Heart left ventricle (tissue), 16 donors: ENCODE data around the gene SLC26A4. TPM values are rescaled to one million over a fixed set of nuclear protein-coding genes. Genes with fewer than 3 reads are reported as not detected.

ENCODE experiments used
- ATAC-seq, 4 donors: fragments of 200-7000 bp; cut with Tn5 transposase; one replicate each; pipeline ENCODE4 v1.9.1; 2020 to 2022; ENCODE audit warnings: moderate library complexity in 4 of 4, mild to moderate bottlenecking in 3 of 4, moderate number of reproducible peaks in 1 of 4
- DNase-seq, 5 donors: peaks; one replicate each; pipeline ENCODE4 v3.0.0-alpha.2; 2020
- H3K27ac ChIP-seq, 12 donors: fragments of 200-600 bp; sonication (generic) in 4 of 12; one replicate each; pipeline versions ENCODE4 v1.5.0 to v1.8.0; 2016 to 2022; ENCODE audit warnings: mild to moderate bottlenecking in 2 of 12
- H3K27me3 ChIP-seq, 9 donors: fragments of 200-600 bp; sonication (generic) in 2 of 9; one replicate each; pipeline versions ENCODE4 v1.5.1 to v1.8.0; 2016 to 2022; ENCODE audit warnings: mild to moderate bottlenecking in 3 of 9
- H3K36me3 ChIP-seq, 9 donors: fragments of 200-600 bp; sonication (generic) in 2 of 9; one replicate each; pipeline versions ENCODE4 v1.5.0 to v1.8.0; 2018 to 2022; ENCODE audit warnings: mild to moderate bottlenecking in 2 of 9
- H3K4me1 ChIP-seq, 12 donors: fragments of 200-600 bp; sonication (generic) in 4 of 12; one replicate each; pipeline versions ENCODE4 v1.5.0 to v1.8.0; 2016 to 2022; ENCODE audit warnings: mild to moderate bottlenecking in 3 of 12
- H3K4me3 ChIP-seq, 12 donors: fragments of 200-600 bp; sonication (generic) in 4 of 12; one replicate each; pipeline versions ENCODE4 v1.5.0 to v1.8.0; 2017 to 2022; ENCODE audit warnings: mild to moderate bottlenecking in 9 of 12, moderate library complexity in 4 of 12
- H3K9me3 ChIP-seq, 12 donors: fragments of 200-600 bp; sonication (generic) in 4 of 12; one replicate each; pipeline versions ENCODE4 v1.5.0 to v1.8.0; 2016 to 2022; ENCODE audit warnings: mild to moderate bottlenecking in 1 of 12
- POLR2A ChIP-seq, 2 donors: fragments of 450-650 bp; IDR thresholded peaks; one replicate each; pipeline ENCODE4 v1.6.1; 2017; ENCODE audit warnings: antibody characterized with exemption in 2 of 2, mild to moderate bottlenecking in 2 of 2, moderate library complexity in 2 of 2
- WGBS, 4 donors: extraction: QIAGEN DNeasy Blood & Tissue Kit in 2 of 4; methylation state at CpG; one replicate each; pipeline versions ENCODE4 v1.1.5 to v1.1.7; 2013 to 2018; 5-methylcytosine and 5-hydroxymethylcytosine counted together
- intact Hi-C, 10 donors: fragments of 100-400 bp; cut with DNase I; formaldehyde crosslinking; loops; one replicate each; pipeline versions ENCODE4 v1.11.1 to v1.14.2; 2022
- polyA plus RNA-seq, 2 donors: library from polyadenylated mRNA; stranded (reverse); fragments of 200-250 nt; gene quantifications; one replicate each; pipeline ENCODE4 v1.2.3, GENCODE V29; 2013
- total RNA-seq, 9 donors: library from RNA; depleted of rRNA in 2 of 9; stranded (reverse); fragments of >200 nt in 2 of 9; fragmentation: NEBNext Ultra II Directional in 3 of 9; extraction: Animal tissue kit (Norgen Biotek cat#: 25700) in 3 of 9; gene quantifications; one replicate each; pipeline versions ENCODE4 v1.1.0 to v1.2.4, GENCODE V29; 2016 to 2023
- TF ChIP-seq, protein P1 (sequence below), 12 donors: fragments of 200-600 bp; sonication (generic) in 4 of 12; IDR thresholded peaks; one replicate each; pipeline versions ENCODE4 v1.5.0 to v1.8.0; 2018 to 2022; ENCODE audit warnings: antibody characterized with exemption in 12 of 12, mild to moderate bottlenecking in 5 of 12
- donor health status: ischemic (EF 13 %, LVEDD 7.1; RV severe dilation, severe dysfunction).
- donor health status: healthy with polysubstance abuse.
- donor health status: DM: no; HTN: yes; CAD: no.
- donor health status: DM: no; HTN: no; CAD: no.
- donor health status: ischemic (EF 25% LVEDD 6.9; RV normal size, moderate dysfunction).
- donor health status: ischemic (EF 25% LVEDD 5.7; RV mildly dilated, moderate dysfunction).
- donor health status: healthy.
- donor health status: DM: yes; HTN: yes; CAD: no.
- donor health status: ischemic (EF 35%, LVEDD 5.7; RV mildly dilated, moderate dysfunction).
- donor health status: nonischemic (EF 11% LVEDD 7.7; RV severe dilation, severe dysfunction).
- donor health status: DM: yes; HTN: yes; CAD: no.
- donor health status: PGD.
- donor health status: ischemic (EF 29% LVEDD 5.4; RV normal size, mild dysfunction).
- donor health status: nonischemic (EF 23%, LVEDD 6.1; RV moderate dilation, normal function).

SLC26A4 gene
- total and polyA plus RNA-seq, 11 donors: 0.19 to 1.8 (median 0.42) TPM

- Histone ChIP-seq H3K36me3 (no peaks in the 10 kb centered on the region), H3K4me3 (no peak overlapping the region), H3K4me1 (peaks cover 0 to 25% (median 15%) of the 10 kb centered on the region in 12 donors), H3K9me3 (no peaks in the 10 kb centered on the region), H3K27me3 (no peaks in the 10 kb centered on the region), H3K27ac (peak overlapping the region in 5 of 12 donors; percentile 14 to 37 (median 21))
- WGBS, 4 donors: 62 to 77% (median 71%) methylated on average over 7 of the region's 7 CpGs
- TF ChIP-seq, protein P1, sequence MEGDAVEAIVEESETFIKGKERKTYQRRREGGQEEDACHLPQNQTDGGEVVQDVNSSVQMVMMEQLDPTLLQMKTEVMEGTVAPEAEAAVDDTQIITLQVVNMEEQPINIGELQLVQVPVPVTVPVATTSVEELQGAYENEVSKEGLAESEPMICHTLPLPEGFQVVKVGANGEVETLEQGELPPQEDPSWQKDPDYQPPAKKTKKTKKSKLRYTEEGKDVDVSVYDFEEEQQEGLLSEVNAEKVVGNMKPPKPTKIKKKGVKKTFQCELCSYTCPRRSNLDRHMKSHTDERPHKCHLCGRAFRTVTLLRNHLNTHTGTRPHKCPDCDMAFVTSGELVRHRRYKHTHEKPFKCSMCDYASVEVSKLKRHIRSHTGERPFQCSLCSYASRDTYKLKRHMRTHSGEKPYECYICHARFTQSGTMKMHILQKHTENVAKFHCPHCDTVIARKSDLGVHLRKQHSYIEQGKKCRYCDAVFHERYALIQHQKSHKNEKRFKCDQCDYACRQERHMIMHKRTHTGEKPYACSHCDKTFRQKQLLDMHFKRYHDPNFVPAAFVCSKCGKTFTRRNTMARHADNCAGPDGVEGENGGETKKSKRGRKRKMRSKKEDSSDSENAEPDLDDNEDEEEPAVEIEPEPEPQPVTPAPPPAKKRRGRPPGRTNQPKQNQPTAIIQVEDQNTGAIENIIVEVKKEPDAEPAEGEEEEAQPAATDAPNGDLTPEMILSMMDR (IDR thresholded peaks at IDR 0.05): no peak
- TF ChIP-seq POLR2A (IDR thresholded peaks at IDR 0.05): no peak
- ATAC-seq (no peak), DNase-seq (no peak)
- intact Hi-C loops: no loop called here
These were observed 36.9 kb downstream of the SLC26A4 start for GRCh38 chr7:107697321-107698049.

- H3K27ac ChIP-seq: no peak overlapping the region
- intact Hi-C loops: no loop called here
- ATAC-seq (no peak), DNase-seq (no peak)
- peaks cover 0 to 10% (median 0%) of the 10 kb centered on the region in 12 donors for H3K4me1 ChIP-seq
- TF ChIP-seq, protein P1 (IDR thresholded peaks at IDR 0.05): no peak
- no peak for TF ChIP-seq POLR2A (IDR thresholded peaks at IDR 0.05)
- H3K4me3 ChIP-seq: no peak overlapping the region
- H3K27me3 ChIP-seq: no peaks in the 10 kb centered on the region
- H3K36me3 ChIP-seq: no peaks in the 10 kb centered on the region
- no peaks in the 10 kb centered on the region for H3K9me3 ChIP-seq
These were observed 39.9 kb downstream of the SLC26A4 start for GRCh38 chr7:107700570-107700969.

- H3K27me3 ChIP-seq: no peaks in the 10 kb centered on the region
- no peak overlapping the region for H3K4me3 ChIP-seq
- H3K27ac ChIP-seq: no peak overlapping the region
- H3K9me3 ChIP-seq: no peaks in the 10 kb centered on the region
- H3K4me1 ChIP-seq: peaks cover 0 to 10% (median 0%) of the 10 kb centered on the region in 12 donors
- intact Hi-C loops: no loop called here
- no peak for DNase-seq
- no peak for TF ChIP-seq POLR2A (IDR thresholded peaks at IDR 0.05)
- TF ChIP-seq, protein P1 (IDR thresholded peaks at IDR 0.05): no peak
- ATAC-seq: no peak
- 58 to 77% (median 73%) methylated on average over 3 of the region's 3 CpGs for WGBS, 4 donors
- H3K36me3 ChIP-seq: no peaks in the 10 kb centered on the region
These were observed 40.6 kb downstream of the SLC26A4 start for GRCh38 chr7:107701191-107701590.

GRCh38 chr7:107703219-107703618 is 42.6 kb downstream of the SLC26A4 start:
- Histone ChIP-seq H3K27me3 (no peaks in the 10 kb centered on the region), H3K4me1 (peaks cover 0 to 8% (median 0%) of the 10 kb centered on the region in 12 donors), H3K27ac (no peak overlapping the region), H3K4me3 (no peak overlapping the region), H3K9me3 (no peaks in the 10 kb centered on the region), H3K36me3 (no peaks in the 10 kb centered on the region)
- intact Hi-C loops: no loop called here
- DNase-seq (no peak), ATAC-seq (no peak)
- TF ChIP-seq POLR2A (IDR thresholded peaks at IDR 0.05): no peak
- TF ChIP-seq, protein P1 (IDR thresholded peaks at IDR 0.05): no peak
